T-helper 17 cell (primary cell): ENCODE measurements around the gene RPL10A. TPM values are rescaled to one million over a fixed set of nuclear protein-coding genes. Genes with fewer than 3 reads are reported as not detected.
A peak's percentile ranks its signal among the peaks of the same experiment; 100 is the strongest.

Experiments
- ATAC-seq: fragments of 150-1000 bp; cut with Tn5 transposase; 2 replicates; pipeline ENCODE4 v1.10.0; 2021; ENCODE audit warnings: mild to moderate bottlenecking, moderate library complexity
- DNase-seq, 3 donors: peaks; one replicate each; pipeline versions ENCODE4 v3.0.0 to v3.0.0-alpha.2; 2020 to 2021
- H3K9me3 ChIP-seq: one replicate; pipeline ENCODE4 v1.7.0; 2013; ENCODE audit warnings: low read length, mild to moderate bottlenecking; ENCODE audit not compliant: control insufficient read depth, poor library complexity, severe bottlenecking
- H3K27ac Mint-ChIP-seq: one replicate; pipeline ENCODE4 v1.8.0; 2022; ENCODE audit warnings: mild to moderate bottlenecking, moderate library complexity, mixed read lengths
- H3K27me3 Mint-ChIP-seq: one replicate; pipeline ENCODE4 v1.8.0; 2022; ENCODE audit warnings: mixed read lengths
- H3K36me3 Mint-ChIP-seq: one replicate; pipeline ENCODE4 v1.8.0; 2022; ENCODE audit warnings: low read depth, mixed read lengths
- H3K4me1 Mint-ChIP-seq: one replicate; pipeline ENCODE4 v1.8.0; 2022; ENCODE audit warnings: mild to moderate bottlenecking, mixed read lengths
- H3K4me3 Mint-ChIP-seq: one replicate; pipeline ENCODE4 v1.8.0; 2022; ENCODE audit warnings: mild to moderate bottlenecking, moderate library complexity, mixed read lengths
- total RNA-seq, 4 donors: library from RNA in 2 of 4; stranded (reverse) in 2 of 4; gene quantifications; one replicate each; pipeline ENCODE4 v1.2.3 and lab custom pipeline; 2022 to 2026

RPL10A gene
- total RNA-seq, 2 donors from 2014 or later: 2,096 to 2,128 TPM

GRCh38 chr6:35485402-35485877 is 17.2 kb downstream of the RPL10A start:
- ATAC-seq (no peak), DNase-seq (no peak)
- Mint-ChIP-seq H3K27me3 (no peaks in the 10 kb centered on the region), H3K27ac (no peak overlapping the region), H3K36me3 (no peaks in the 10 kb centered on the region), H3K4me3 (no peak overlapping the region), H3K4me1 (peaks cover 11% of the 10 kb centered on the region)
- no peaks in the 10 kb centered on the region for H3K9me3 ChIP-seq

GRCh38 chr6:35486005-35486925 is 18.1 kb downstream of the RPL10A start:
- Mint-ChIP-seq H3K4me1 (peaks cover 16% of the 10 kb centered on the region), H3K4me3 (no peak overlapping the region), H3K27ac (no peak overlapping the region), H3K36me3 (no peaks in the 10 kb centered on the region), H3K27me3 (no peaks in the 10 kb centered on the region)
- ATAC-seq (no peak), DNase-seq (no peak)
- no peaks in the 10 kb centered on the region for H3K9me3 ChIP-seq

DNA sequence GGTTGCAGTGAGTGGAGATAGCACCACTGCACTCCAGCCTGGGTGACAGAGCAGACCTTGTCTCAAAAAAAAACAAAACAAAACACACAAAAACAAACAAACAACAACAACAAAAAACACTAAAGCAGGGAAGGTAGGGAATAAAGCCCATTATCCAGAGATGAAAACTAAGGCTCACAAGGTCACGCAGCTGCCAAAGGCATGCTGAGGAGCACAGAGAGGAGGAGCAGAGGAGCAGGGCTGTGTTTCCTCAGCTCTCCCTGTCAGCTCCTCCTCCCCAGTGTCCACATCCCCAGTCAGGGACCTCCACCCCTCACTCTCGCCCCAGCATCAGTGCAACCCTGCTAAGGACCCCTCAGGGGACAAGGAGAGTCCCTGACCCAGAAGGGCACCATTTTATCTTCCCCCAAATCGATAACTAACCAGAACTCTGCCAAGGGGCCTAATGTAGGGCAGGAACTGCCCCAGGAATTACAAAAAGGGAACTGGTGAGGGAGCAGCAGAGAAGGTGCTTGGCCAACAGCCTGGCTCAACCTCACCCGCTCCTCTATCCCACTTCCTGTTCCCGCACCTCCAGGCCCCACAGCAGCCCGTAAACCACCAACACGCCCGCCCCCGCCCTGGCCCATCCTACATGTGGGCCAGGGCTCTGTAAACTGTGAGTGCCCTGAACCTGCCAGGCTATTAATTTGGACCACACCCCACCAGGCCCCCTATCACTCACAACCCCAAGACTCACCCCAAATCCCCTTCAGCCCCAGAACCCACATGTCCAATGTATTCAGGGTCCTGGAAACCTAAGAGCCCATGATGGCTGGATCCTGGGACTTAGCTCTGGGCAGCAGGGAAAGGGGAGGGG is 19.7 kb downstream of the RPL10A start:
- no peak overlapping the region for H3K4me3 Mint-ChIP-seq
- no peak overlapping the region for H3K27ac Mint-ChIP-seq
- no peaks in the 10 kb centered on the region for H3K36me3 Mint-ChIP-seq
- no peak for ATAC-seq
- DNase-seq: no peak
- no peaks in the 10 kb centered on the region for H3K9me3 ChIP-seq
- no peaks in the 10 kb centered on the region for H3K27me3 Mint-ChIP-seq
- peaks cover 18% of the 10 kb centered on the region for H3K4me1 Mint-ChIP-seq

DNA sequence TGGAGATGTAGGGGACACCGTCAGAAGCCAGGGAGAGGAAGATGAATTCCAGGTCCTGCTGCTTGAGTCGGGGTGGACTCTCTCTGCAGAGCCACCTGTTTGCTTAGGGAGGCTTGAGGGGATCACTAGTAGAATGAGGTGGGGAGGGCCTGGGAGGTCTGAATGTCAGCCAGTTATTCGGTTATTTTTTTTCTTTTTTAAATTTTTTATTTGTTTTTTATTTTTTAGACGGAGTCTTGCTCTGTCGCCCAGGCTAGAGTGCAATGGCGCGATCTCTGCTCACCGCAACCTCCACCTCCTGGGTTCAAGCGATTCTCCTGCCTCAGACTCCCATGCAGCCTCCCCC is 20.3 kb downstream of the RPL10A start:
- Mint-ChIP-seq H3K4me1 (peaks cover 23% of the 10 kb centered on the region), H3K27ac (no peak overlapping the region), H3K27me3 (no peaks in the 10 kb centered on the region), H3K4me3 (no peak overlapping the region), H3K36me3 (no peaks in the 10 kb centered on the region)
- ATAC-seq (no peak), DNase-seq (no peak)
- no peaks in the 10 kb centered on the region for H3K9me3 ChIP-seq

DNA sequence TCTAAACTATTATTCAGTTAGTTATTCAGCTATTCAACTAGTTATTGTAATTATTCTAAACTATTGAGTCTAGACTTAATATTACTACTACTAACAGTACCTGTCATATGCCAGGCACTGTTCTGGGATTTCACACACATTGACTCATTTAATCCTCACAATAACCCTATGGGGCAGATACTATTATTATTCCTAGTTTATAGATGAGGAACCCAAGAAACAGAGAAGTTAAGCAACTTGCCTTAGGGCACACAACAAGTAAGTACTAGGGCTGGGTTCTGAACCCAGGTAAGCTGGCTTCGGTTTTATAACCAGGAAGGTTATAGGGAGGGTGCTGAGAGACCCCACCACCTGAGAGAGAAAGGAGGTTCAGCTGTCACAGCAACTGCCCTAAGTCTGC is 20.9 kb downstream of the RPL10A start:
- H3K9me3 ChIP-seq: no peaks in the 10 kb centered on the region
- no peak overlapping the region for H3K4me3 Mint-ChIP-seq
- H3K27me3 Mint-ChIP-seq: no peaks in the 10 kb centered on the region
- no peak overlapping the region for H3K27ac Mint-ChIP-seq
- H3K36me3 Mint-ChIP-seq: no peaks in the 10 kb centered on the region
- H3K4me1 Mint-ChIP-seq: peaks cover 26% of the 10 kb centered on the region
- ATAC-seq (no peak), DNase-seq (no peak)

DNA sequence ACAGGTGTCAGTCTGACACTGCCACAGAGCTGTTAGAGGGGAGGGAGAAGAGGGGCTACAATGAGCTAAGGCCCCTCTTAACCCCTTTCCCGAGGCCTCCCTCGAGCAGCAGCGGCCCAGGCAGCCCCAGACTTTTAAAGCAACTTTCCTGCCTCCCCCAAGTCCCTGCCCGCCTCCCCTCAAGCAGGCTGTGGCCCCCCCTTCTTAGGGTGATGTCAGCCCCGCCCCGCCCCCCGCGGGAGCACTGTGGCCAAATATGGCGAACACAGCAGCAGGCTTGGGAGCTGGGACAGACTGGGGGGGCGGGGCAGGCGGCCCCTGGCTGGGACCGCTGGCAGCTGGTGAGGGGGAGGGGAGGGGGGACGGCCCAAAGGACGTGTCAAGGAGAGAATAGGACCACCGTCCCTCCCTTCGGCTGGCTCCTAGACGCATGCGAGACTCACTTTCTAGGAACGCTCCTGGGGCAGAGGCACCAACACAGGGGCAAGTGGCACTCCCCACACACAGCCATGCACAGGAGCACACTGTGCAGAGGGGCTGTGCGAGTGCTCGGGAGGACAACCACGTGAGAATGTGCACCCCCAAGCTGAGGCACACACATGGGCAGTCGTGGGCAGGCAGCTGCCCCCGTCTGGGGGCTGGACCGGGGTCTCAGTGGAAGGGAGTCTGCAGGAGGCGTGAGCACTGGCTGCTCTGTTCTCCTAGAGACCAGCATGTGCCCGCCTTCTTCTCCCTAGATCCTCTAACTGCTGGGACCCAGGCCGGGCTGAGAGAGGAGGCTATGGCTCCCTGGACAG is 22.0 kb downstream of the RPL10A start:
- H3K4me3 Mint-ChIP-seq: no peak overlapping the region
- H3K4me1 Mint-ChIP-seq: peaks cover 30% of the 10 kb centered on the region
- H3K27me3 Mint-ChIP-seq: no peaks in the 10 kb centered on the region
- ATAC-seq (no peak), DNase-seq (no peak)
- no peak overlapping the region for H3K27ac Mint-ChIP-seq
- H3K9me3 ChIP-seq: no peaks in the 10 kb centered on the region
- no peaks in the 10 kb centered on the region for H3K36me3 Mint-ChIP-seq

- Mint-ChIP-seq H3K36me3 (no peaks in the 10 kb centered on the region), H3K27ac (no peak overlapping the region), H3K4me1 (peaks cover 30% of the 10 kb centered on the region), H3K27me3 (no peaks in the 10 kb centered on the region), H3K4me3 (no peak overlapping the region)
- DNase-seq: no peak
- no peak for ATAC-seq
- H3K9me3 ChIP-seq: no peaks in the 10 kb centered on the region
These were observed 22.8 kb downstream of the RPL10A start for GRCh38 chr6:35490821-35491557.

DNA sequence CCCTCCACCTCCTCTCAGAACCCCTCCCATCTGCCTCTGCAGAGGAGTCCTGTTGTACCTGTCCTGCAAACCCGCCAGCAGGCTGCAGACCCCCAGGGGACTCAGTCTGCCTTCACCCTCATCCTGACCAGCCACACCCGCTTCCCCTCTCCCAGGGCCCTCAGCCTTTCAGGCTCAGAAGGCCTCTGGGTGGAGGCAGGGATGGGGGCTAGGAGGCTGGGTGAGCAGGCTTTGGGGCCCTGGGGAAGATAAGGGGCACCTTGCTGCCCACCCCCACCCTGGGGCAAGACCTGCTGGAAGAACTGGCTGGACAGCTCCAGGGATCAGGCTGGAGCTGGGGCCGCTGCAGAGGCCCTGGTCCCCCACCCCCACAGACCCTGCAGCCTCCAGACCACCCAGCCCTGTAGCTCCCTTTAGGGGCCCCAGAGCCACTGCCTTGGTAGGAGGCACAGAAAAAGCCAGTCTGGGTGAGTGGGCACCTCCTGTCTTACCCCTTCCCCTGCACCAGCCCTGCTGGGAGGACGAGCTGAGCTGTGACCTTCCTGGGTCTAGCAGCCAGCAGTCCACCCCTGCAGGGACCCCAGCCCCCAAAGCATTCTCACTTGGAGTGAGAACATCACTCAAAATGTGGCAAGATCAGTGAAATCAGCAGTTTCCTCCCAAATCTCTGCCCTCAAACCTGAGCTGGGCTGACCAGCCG is 23.5 kb downstream of the RPL10A start:
- Mint-ChIP-seq H3K27ac (no peak overlapping the region), H3K27me3 (no peaks in the 10 kb centered on the region)
- no peak for ATAC-seq

DNA sequence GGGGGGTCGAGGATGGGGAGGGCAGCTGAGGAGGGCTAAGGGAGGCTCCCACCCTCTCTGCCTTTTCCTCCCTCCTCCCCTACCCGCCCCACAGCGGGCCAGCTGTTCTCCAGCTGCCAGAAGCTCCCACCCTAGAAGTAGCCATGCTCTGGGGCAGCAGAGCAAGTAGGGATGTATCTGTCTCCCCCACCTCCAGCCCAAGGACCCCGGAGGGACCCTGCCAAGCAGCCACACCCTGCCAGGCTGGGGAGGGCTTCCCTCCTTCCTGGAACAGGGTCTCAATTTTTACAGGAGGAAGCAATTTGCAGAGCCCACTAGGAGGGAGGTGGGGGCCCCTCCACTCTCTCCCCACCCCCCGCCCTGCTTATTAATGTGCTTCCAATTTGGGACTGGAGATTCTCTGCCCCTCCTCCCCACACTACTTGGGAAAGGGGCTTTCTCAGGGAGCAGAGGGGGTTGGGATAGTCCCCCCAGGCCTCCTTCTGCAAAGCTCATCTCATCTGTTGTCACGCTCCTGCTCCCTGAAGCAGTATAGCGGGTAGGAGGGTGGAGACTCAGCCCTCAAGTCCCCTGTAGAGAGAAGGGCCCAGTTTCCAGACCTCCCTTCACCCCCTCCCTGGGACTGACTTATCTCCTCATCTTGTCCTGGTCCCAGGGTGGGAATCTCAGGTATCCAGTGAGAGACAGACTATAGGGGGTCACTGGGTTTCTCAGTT is 24.2 kb downstream of the RPL10A start:
- Mint-ChIP-seq H3K36me3 (no peaks in the 10 kb centered on the region), H3K4me3 (no peak overlapping the region), H3K27ac (no peak overlapping the region), H3K27me3 (no peaks in the 10 kb centered on the region), H3K4me1 (peaks cover 30% of the 10 kb centered on the region)
- no peak for DNase-seq
- ATAC-seq: no peak
- H3K9me3 ChIP-seq: no peaks in the 10 kb centered on the region

More for the DNA sequence above, 23.5 kb downstream of the RPL10A start:
- no peak for DNase-seq
- Mint-ChIP-seq H3K4me3 (no peak overlapping the region), H3K4me1 (peaks cover 30% of the 10 kb centered on the region), H3K36me3 (no peaks in the 10 kb centered on the region)
- H3K9me3 ChIP-seq: no peaks in the 10 kb centered on the region

DNA sequence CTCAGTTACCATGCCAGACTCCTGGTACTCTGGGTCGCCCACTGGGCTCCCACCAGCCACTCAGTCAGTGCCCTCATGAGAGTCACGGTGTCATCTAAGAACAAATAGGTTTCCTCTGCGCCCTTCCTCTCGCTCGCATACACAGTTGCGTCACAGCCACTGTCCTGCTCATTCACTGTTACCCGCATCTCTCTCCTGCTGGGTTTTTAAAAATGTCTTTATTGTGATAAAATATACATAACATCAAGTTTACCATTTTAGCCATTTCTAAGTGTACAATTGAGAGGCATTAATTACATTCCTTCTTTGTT is 24.7 kb downstream of the RPL10A start:
- H3K4me1 Mint-ChIP-seq: peaks cover 26% of the 10 kb centered on the region
- no peak for DNase-seq
- H3K9me3 ChIP-seq: no peaks in the 10 kb centered on the region
- H3K36me3 Mint-ChIP-seq: no peaks in the 10 kb centered on the region
- H3K27ac Mint-ChIP-seq: peak overlapping the region; percentile 53
- H3K27me3 Mint-ChIP-seq: no peaks in the 10 kb centered on the region
- H3K4me3 Mint-ChIP-seq: no peak overlapping the region
- no peak for ATAC-seq

DNA sequence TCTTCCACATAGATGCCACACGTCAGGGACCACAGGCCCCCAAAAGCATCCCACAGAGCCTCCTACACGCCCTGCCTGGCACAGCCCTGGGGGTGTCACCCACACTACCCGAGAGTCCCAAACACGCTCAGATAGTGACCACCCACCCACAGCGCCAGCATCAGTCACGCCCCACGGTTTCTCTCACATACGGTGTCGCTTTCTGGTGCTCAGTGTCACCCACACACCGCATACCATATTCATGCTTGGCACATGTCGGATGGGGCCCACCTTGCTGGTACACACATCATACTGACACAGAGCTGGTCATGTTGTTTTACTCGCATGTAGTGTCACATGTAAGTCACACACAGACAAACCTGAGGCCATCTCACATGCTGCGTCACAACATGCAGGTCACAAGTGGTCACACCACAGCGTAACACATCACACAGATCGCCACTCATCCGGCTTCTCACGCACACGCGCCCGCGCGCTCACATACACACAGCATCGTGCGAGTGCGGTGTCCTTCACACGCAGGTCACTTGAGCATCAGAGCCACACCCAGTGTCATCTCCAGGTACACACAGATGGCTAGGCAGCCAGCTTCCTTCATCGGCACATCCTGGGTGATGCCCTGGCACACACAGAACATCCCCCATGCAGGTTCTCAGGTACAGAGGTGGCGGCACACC is 25.2 kb downstream of the RPL10A start:
- Mint-ChIP-seq H3K4me1 (peaks cover 29% of the 10 kb centered on the region), H3K27me3 (peaks cover 2% of the 10 kb centered on the region), H3K27ac (peak overlapping the region; percentile 53), H3K4me3 (no peak overlapping the region), H3K36me3 (no peaks in the 10 kb centered on the region)
- no peaks in the 10 kb centered on the region for H3K9me3 ChIP-seq
- no peak for DNase-seq
- no peak for ATAC-seq
